Choroid plexus epithelial cell (primary cell): ENCODE measurements around the gene UTP14C.

Experiments used
- DNase-seq: peaks from one replicate; pipeline ENCODE4 v3.0.0-alpha.2; 2010; ENCODE audit warnings: low read depth
- H3K4me3 ChIP-seq: 2 replicates; pipeline ENCODE4 v1.5.1; 2011; ENCODE audit warnings: low read depth, mild to moderate bottlenecking, control low read depth, low read length, moderate library complexity
- CTCF ChIP-seq: conservative IDR thresholded peaks from 2 replicates; pipeline ENCODE4 v1.5.1; 2011; ENCODE audit warnings: low read depth, mild to moderate bottlenecking, control low read depth, inconsistent platforms, low read length, moderate library complexity

Gene UTP14C

GRCh38 chr13:51998723-51999509 is 25.6 kb upstream of the UTP14C start:
- no peak for DNase-seq
- TF ChIP-seq CTCF, result no peak
- no peak overlapping the region for H3K4me3 ChIP-seq

- no peak for TF ChIP-seq CTCF
- no peak for DNase-seq
- H3K4me3 ChIP-seq, result no peak overlapping the region
These were observed 25.0 kb upstream of the UTP14C start for GRCh38 chr13:51999510-51999911.

- no peak for DNase-seq
- H3K4me3 ChIP-seq, result no peak overlapping the region
- no peak for TF ChIP-seq CTCF
These were observed 24.6 kb upstream of the UTP14C start for GRCh38 chr13:51999921-52000320.

- peak; percentile 71 for DNase-seq
- no peak overlapping the region for H3K4me3 ChIP-seq
- TF ChIP-seq CTCF, result peak; percentile 64
These were observed 23.3 kb upstream of the UTP14C start for GRCh38 chr13:52001120-52001731.

GRCh38 chr13:52002361-52002760 is 22.1 kb upstream of the UTP14C start:
- DNase-seq, result no peak
- no peak overlapping the region for H3K4me3 ChIP-seq
- no peak for TF ChIP-seq CTCF

- H3K4me3 ChIP-seq, result no peak overlapping the region
- DNase-seq, result no peak
- no peak for TF ChIP-seq CTCF
These were observed 20.9 kb upstream of the UTP14C start for GRCh38 chr13:52003541-52003940.
